Measurements from ENCODE around the gene DEPP1. TPM values are rescaled to one million over a fixed set of nuclear protein-coding genes. Genes with fewer than 3 reads are reported as not detected.

The DEPP1 gene
- polyA plus RNA-seq, 1 experiment = 11.9 TPM

- Histone ChIP-seq H3K27me3 (ENCODE audit: control insufficient read depth, insufficient read depth, low read length) (no peaks in the 10 kb centered on the region), H3K4me3 (ENCODE audit: low read depth, low read length) (no peak overlapping the region), H3K36me3 (ENCODE audit: control insufficient read depth, insufficient read depth, low read length) (no peaks in the 10 kb centered on the region)
- TF ChIP-seq, protein P1, sequence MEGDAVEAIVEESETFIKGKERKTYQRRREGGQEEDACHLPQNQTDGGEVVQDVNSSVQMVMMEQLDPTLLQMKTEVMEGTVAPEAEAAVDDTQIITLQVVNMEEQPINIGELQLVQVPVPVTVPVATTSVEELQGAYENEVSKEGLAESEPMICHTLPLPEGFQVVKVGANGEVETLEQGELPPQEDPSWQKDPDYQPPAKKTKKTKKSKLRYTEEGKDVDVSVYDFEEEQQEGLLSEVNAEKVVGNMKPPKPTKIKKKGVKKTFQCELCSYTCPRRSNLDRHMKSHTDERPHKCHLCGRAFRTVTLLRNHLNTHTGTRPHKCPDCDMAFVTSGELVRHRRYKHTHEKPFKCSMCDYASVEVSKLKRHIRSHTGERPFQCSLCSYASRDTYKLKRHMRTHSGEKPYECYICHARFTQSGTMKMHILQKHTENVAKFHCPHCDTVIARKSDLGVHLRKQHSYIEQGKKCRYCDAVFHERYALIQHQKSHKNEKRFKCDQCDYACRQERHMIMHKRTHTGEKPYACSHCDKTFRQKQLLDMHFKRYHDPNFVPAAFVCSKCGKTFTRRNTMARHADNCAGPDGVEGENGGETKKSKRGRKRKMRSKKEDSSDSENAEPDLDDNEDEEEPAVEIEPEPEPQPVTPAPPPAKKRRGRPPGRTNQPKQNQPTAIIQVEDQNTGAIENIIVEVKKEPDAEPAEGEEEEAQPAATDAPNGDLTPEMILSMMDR (IDR thresholded peaks at IDR 0.05; ENCODE audit: insufficient read depth, low read depth, low read length) = no peak
- DNase-seq (ENCODE audit: low read depth) = peak; percentile 24
- CTCF ChIA-PET = interaction anchor here (1.0 to 2.3 kb wide), 4 partner anchors 11 to 64 kb away, joined by 3 to 6 read pairs (median 4); no protein-coding TSS in a partner anchor
- POLR2A ChIA-PET = no interaction called here
Measured at GRCh38 chr10:44995914-44996669, 17.5 kb upstream of the DEPP1 start.

GRCh38 chr10:44995581-44995913 lies 16.9 kb upstream of the DEPP1 start:
- TF ChIP-seq, protein P1 (IDR thresholded peaks at IDR 0.05; ENCODE audit: insufficient read depth, low read depth, low read length) = no peak
- no peak overlapping the region for H3K4me3 ChIP-seq (ENCODE audit: low read depth, low read length)
- H3K27me3 ChIP-seq (ENCODE audit: control insufficient read depth, insufficient read depth, low read length) = no peaks in the 10 kb centered on the region
- POLR2A ChIA-PET = no interaction called here
- no peak for DNase-seq (ENCODE audit: low read depth)
- CTCF ChIA-PET = interaction anchor here (0.7 to 2.3 kb wide), 4 partner anchors 12 to 63 kb away, joined by 3 to 6 read pairs (median 4); no protein-coding TSS in a partner anchor
- H3K36me3 ChIP-seq (ENCODE audit: control insufficient read depth, insufficient read depth, low read length) = no peaks in the 10 kb centered on the region

DNA sequence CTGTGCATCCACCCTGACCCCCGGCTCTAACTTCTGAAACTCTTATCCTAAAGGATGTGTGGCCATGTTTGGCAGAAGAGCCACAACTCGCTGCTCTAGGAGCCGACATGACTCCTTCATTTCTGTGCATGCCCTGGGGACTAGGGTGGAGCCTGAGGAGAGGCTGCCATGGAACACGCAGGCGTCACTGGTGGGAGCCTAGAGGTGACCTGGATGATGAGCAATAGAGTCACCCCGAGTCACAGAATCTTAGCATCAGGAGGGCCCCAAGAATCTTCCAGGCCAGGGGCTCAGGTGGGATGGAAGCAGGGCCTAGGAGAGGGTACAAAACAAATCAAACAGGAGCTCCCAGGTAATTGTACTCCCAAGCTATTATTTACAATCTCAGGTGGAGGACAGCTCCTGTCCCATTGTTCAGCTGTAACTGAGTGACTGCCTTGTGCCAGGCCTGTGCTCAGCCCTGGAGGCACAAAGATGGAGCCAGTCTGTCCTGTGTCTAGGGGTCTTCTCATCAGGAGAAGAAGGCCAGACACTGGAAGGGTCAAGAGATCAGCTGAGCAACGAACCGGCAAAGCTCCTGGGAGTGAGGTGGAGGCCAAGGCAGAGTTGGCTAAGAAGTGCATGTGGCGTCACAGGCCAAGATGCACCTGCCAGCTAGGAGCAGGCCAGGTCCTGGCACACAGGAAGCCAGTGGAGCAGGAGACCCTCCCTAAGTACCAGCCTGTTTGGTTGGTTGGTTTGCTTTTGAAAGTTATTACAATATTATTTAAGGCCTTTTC lies 16.3 kb upstream of the DEPP1 start:
- H3K27me3 ChIP-seq (ENCODE audit: control insufficient read depth, insufficient read depth, low read length) = no peaks in the 10 kb centered on the region
- CTCF ChIA-PET = interaction anchor here (0.7 to 2.3 kb wide), 5 partner anchors 13 to 66 kb away, joined by 3 to 6 read pairs (median 3); no protein-coding TSS in a partner anchor
- H3K4me3 ChIP-seq (ENCODE audit: low read depth, low read length) = no peak overlapping the region
- POLR2A ChIA-PET = no interaction called here
- no peak for DNase-seq (ENCODE audit: low read depth)
- TF ChIP-seq, protein P1 (IDR thresholded peaks at IDR 0.05; ENCODE audit: insufficient read depth, low read depth, low read length) = no peak
- H3K36me3 ChIP-seq (ENCODE audit: control insufficient read depth, insufficient read depth, low read length) = no peaks in the 10 kb centered on the region

GRCh38 chr10:44993922-44994751 lies 15.5 kb upstream of the DEPP1 start:
- ChIA-PET POLR2A (no interaction called here), CTCF (interaction anchor here (0.6 to 2.3 kb wide), 3 partner anchors 13 to 65 kb away, joined by 3 to 6 read pairs (median 3); no protein-coding TSS in a partner anchor)
- Histone ChIP-seq H3K36me3 (ENCODE audit: control insufficient read depth, insufficient read depth, low read length) (no peaks in the 10 kb centered on the region), H3K4me3 (ENCODE audit: low read depth, low read length) (no peak overlapping the region), H3K27me3 (ENCODE audit: control insufficient read depth, insufficient read depth, low read length) (no peaks in the 10 kb centered on the region)
- peak; percentile 42 for DNase-seq (ENCODE audit: low read depth)
- TF ChIP-seq, protein P1 (IDR thresholded peaks at IDR 0.05; ENCODE audit: insufficient read depth, low read depth, low read length) = no peak
